HG02798 (cell line): ENCODE measurements around the gene EEA1.
"Not testable (repeated sequence)": the region's sequence is repeated elsewhere in the genome, so short reads cannot be mapped to it uniquely, and the experiment has no call there.

Experiments
- ATAC-seq: cut with Tn5 transposase; IDR thresholded peaks from one replicate; pipeline ENCODE4 v1.9.1; 2021; ENCODE audit warnings: mild to moderate bottlenecking; ENCODE audit not compliant: unreplicated experiment, poor library complexity

EEA1 gene

GRCh38 chr12:92827836-92828431 lies 101.2 kb downstream of the EEA1 start:
- no peak for ATAC-seq

- ATAC-seq, result no peak
These were observed 108.0 kb downstream of the EEA1 start for GRCh38 chr12:92821142-92821541.

GRCh38 chr12:92814584-92814983 lies 114.5 kb downstream of the EEA1 start:
- ATAC-seq, result no peak

GRCh38 chr12:92810370-92810769 lies 118.7 kb downstream of the EEA1 start:
- ATAC-seq, result no peak

- no peak for ATAC-seq
These were observed 125.2 kb downstream of the EEA1 start for GRCh38 chr12:92803903-92804302.

GRCh38 chr12:92802906-92803305 lies 126.2 kb downstream of the EEA1 start:
- no peak for ATAC-seq

- ATAC-seq, result no peak
These were observed 132.4 kb downstream of the EEA1 start for GRCh38 chr12:92796650-92797049.

GRCh38 chr12:92794814-92795213 lies 134.3 kb downstream of the EEA1 start:
- ATAC-seq, result no peak

- ATAC-seq, result not testable (repeated sequence)
These were observed 134.7 kb downstream of the EEA1 start for GRCh38 chr12:92794356-92794755.

GRCh38 chr12:92786045-92786444 lies 143.1 kb downstream of the EEA1 start:
- no peak for ATAC-seq

GRCh38 chr12:92785563-92785950 lies 143.5 kb downstream of the EEA1 start:
- no peak for ATAC-seq

- peak; percentile 98 for ATAC-seq
These were observed 144.1 kb downstream of the EEA1 start for GRCh38 chr12:92784797-92785562.

GRCh38 chr12:92784356-92784755 lies 144.7 kb downstream of the EEA1 start:
- ATAC-seq, result no peak

- no peak for ATAC-seq
These were observed 149.2 kb downstream of the EEA1 start for GRCh38 chr12:92779902-92780301.

- no peak for ATAC-seq
These were observed 150.6 kb downstream of the EEA1 start for GRCh38 chr12:92778525-92778924.

GRCh38 chr12:92775416-92775815 lies 153.7 kb downstream of the EEA1 start:
- ATAC-seq, result no peak

GRCh38 chr12:92771001-92771400 lies 158.1 kb downstream of the EEA1 start:
- ATAC-seq, result no peak

- peak; percentile 83 for ATAC-seq
These were observed 159.8 kb downstream of the EEA1 start for GRCh38 chr12:92769124-92769901.

- no peak for ATAC-seq
These were observed 163.2 kb downstream of the EEA1 start for GRCh38 chr12:92765871-92766270.

- no peak for ATAC-seq
These were observed 164.3 kb downstream of the EEA1 start for GRCh38 chr12:92764831-92765230.

- ATAC-seq, result no peak
These were observed 166.3 kb downstream of the EEA1 start for GRCh38 chr12:92762773-92763172.
